AG09309 (cell line): ENCODE data around the gene PLEKHG7.
"Not testable (repeated sequence)": the region's sequence is repeated elsewhere in the genome, so short reads cannot be mapped to it uniquely, and the experiment has no call there.

Experiments used
- DNase-seq: peaks from one replicate; pipeline ENCODE4 v3.0.0-alpha.2; 2010; ENCODE audit warnings: low read depth
- H3K4me3 ChIP-seq: 2 replicates; pipeline ENCODE4 v1.5.1; 2011; ENCODE audit warnings: mild to moderate bottlenecking, low read depth, low read length, moderate library complexity; ENCODE audit not compliant: control insufficient read depth
- TF ChIP-seq, protein P1 (sequence below): IDR thresholded peaks from 2 replicates; pipeline ENCODE4 v1.5.1; 2011; ENCODE audit warnings: mild to moderate bottlenecking, low read depth, low read length, inconsistent platforms; ENCODE audit not compliant: insufficient read depth, control insufficient read depth; ENCODE audit errors: missing control alignments

The PLEKHG7 gene

GRCh38 chr12:92665496-92665895, 37.3 kb upstream of the PLEKHG7 start:
- no peak overlapping the region for H3K4me3 ChIP-seq
- no peak for DNase-seq
- TF ChIP-seq, protein P1, sequence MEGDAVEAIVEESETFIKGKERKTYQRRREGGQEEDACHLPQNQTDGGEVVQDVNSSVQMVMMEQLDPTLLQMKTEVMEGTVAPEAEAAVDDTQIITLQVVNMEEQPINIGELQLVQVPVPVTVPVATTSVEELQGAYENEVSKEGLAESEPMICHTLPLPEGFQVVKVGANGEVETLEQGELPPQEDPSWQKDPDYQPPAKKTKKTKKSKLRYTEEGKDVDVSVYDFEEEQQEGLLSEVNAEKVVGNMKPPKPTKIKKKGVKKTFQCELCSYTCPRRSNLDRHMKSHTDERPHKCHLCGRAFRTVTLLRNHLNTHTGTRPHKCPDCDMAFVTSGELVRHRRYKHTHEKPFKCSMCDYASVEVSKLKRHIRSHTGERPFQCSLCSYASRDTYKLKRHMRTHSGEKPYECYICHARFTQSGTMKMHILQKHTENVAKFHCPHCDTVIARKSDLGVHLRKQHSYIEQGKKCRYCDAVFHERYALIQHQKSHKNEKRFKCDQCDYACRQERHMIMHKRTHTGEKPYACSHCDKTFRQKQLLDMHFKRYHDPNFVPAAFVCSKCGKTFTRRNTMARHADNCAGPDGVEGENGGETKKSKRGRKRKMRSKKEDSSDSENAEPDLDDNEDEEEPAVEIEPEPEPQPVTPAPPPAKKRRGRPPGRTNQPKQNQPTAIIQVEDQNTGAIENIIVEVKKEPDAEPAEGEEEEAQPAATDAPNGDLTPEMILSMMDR: no peak

DNA sequence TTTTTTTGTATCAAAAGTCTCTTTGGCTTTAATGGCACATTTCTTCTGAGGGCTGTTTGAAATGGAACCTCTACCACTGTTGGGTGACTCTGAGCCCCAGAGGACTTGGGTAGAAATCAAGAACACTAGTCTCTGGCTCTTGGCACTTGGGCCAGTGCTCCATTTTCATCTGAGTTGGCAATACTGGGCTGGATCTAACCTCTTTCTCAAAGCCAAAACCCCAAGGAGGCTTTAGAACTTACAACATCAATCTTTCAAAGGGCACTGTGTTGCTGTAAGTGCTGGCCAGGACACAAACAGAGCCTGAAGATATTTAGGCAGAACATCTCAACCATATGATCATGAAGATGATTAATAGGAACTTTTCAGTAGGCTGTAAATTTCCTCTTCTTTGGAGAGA, 34.0 kb upstream of the PLEKHG7 start:
- DNase-seq: no peak
- TF ChIP-seq, protein P1: no peak
- H3K4me3 ChIP-seq: no peak overlapping the region

DNA sequence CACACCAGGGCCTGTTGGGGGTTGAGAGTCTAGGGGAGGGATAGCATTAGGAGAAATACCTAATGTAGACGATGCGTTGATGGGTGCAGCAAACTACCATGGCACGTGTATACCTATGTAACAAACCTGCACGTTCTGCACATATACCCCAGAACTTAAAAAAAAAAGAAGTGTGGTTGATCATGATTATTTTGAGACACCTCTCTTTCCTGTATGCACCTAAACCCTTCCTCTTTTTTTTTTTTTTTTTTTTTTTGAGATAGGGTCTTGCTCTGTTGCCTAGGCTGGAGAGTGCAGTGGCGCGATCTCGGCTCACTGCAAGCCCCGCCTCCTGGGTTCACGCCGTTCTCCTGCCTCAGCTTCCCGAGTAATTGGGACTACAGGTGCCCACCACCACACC, 31.3 kb upstream of the PLEKHG7 start:
- DNase-seq, H3K4me3 ChIP-seq: not testable (repeated sequence)

GRCh38 chr12:92673756-92674155, 29.0 kb upstream of the PLEKHG7 start:
- TF ChIP-seq, protein P1: no peak
- DNase-seq: no peak
- no peak overlapping the region for H3K4me3 ChIP-seq

DNA sequence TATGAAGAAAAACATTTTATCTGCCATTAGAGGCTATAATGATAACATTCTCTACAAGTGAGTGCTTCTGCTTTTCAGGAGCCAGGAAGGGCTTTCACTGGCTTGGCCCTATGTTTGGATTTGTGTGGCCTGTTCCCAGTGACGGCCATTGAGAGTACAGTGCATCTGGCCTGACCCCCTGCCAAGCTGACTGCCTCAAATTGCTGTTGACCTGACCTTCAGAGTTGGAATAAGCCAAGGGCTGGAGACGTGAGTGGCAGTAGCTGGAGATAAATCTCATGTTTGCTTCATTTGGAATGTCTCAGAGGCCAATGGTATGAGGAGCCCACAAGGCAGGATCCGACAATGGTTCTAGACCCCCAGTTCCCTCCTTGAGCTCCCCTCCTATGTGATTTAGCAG, 28.3 kb upstream of the PLEKHG7 start:
- TF ChIP-seq, protein P1: no peak
- no peak overlapping the region for H3K4me3 ChIP-seq
- DNase-seq: no peak

- no peak overlapping the region for H3K4me3 ChIP-seq
These were observed 27.5 kb upstream of the PLEKHG7 start for GRCh38 chr12:92675092-92675865.

DNA sequence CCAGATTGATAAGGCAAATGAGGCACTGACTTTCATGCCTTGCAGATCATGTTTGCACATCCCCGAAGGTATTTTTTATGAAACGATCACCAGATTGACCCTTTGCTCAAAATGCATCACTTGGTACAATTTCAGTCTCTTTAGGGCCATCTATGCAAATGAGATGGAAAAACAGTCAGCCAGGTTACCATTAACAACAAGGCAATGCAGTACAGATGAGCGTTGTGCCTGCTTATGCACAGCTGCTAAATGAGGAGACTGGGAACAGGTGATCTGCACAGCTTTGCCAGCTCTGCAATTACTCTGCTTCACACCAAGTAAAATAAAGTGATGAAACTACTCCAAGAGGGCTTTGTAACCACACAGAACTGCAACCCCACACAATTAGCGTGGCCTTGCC, 26.1 kb upstream of the PLEKHG7 start:
- TF ChIP-seq, protein P1: no peak
- no peak overlapping the region for H3K4me3 ChIP-seq
- no peak for DNase-seq

More at GRCh38 chr12:92675092-92675865, 27.5 kb upstream of the PLEKHG7 start:
- no peak for DNase-seq
- TF ChIP-seq, protein P1: no peak
